H1 (cell line): ENCODE results near the gene ZDHHC3. TPM values are rescaled to one million over a fixed set of nuclear protein-coding genes. Genes with fewer than 3 reads are reported as not detected.

Experiments used
- CTCF ChIA-PET: fragments of 300-600 bp; sonication (Branson Sonifier 250); formaldehyde crosslinking; loops from one replicate; lab custom pipeline; 2021; ENCODE audit not compliant: partially characterized antibody; lab: Charles Lee
- POLR2A ChIA-PET: fragments of 300-600 bp; sonication (Branson Sonifier 250); formaldehyde crosslinking; loops from one replicate; lab custom pipeline; 2021; ENCODE audit warnings: inconsistent platforms; ENCODE audit not compliant: partially characterized antibody; lab: Charles Lee
- DNase-seq, 2 experiments: peaks; one replicate each; pipeline versions ENCODE4 v3.0.0 to v3.0.0-alpha.2; 2010 to 2022; ENCODE audit warnings: low spot score in 2 of 2, low read depth in 1 of 2, mixed read lengths in 1 of 2
- FAIRE-seq: peaks from 2 replicates; lab custom pipeline; 2011; peaks lifted over from hg19 to GRCh38; lab: Jason Lieb, UNC
- H2AFZ ChIP-seq: 2 replicates; pipeline ENCODE4 v1.8.1; 2012; ENCODE audit warnings: low read length, inconsistent platforms
- H2AK5ac ChIP-seq: 2 replicates; pipeline ENCODE4 v1.6.1; 2013; ENCODE audit warnings: low read depth, low read length
- H2BK120ac ChIP-seq: replicated peaks from 2 replicates; pipeline ENCODE3; 2013; ENCODE audit warnings: low read depth, low read length, inconsistent platforms
- H2BK12ac ChIP-seq: 2 replicates; pipeline ENCODE4 v1.6.1; 2013; ENCODE audit warnings: low read depth, low read length
- H2BK15ac ChIP-seq: 2 replicates; pipeline ENCODE4 v1.6.1; 2013; ENCODE audit warnings: low read length
- H2BK20ac ChIP-seq: 2 replicates; pipeline ENCODE4 v1.6.1; 2013; ENCODE audit warnings: low read length
- H2BK5ac ChIP-seq: 2 replicates; pipeline ENCODE4 v1.6.1; 2013; ENCODE audit warnings: low read depth, low read length
- H3K14ac ChIP-seq: 2 replicates; pipeline ENCODE4 v1.6.1; 2013; ENCODE audit warnings: inconsistent platforms; ENCODE audit not compliant: insufficient read length
- H3K18ac ChIP-seq: 2 replicates; pipeline ENCODE4 v1.6.1; 2013; ENCODE audit warnings: low read length; ENCODE audit errors: extremely low read depth
- H3K23ac ChIP-seq: 2 replicates; pipeline ENCODE4 v1.6.1; 2013; ENCODE audit warnings: inconsistent platforms; ENCODE audit not compliant: insufficient read length
- H3K23me2 ChIP-seq: 2 replicates; pipeline ENCODE4 v1.6.1; 2013; ENCODE audit warnings: low read depth, low read length
- H3K27ac ChIP-seq: 2 replicates; pipeline ENCODE4 v1.6.1; 2011; ENCODE audit warnings: low read depth, low read length, inconsistent platforms
- H3K27me3 ChIP-seq, 4 experiments: replicated peaks in 1 of 4; 1 replicate in 1 of 4; 2 replicates in 3 of 4; pipeline versions ENCODE4 v1.6.1 to v1.8.1; 2011 to 2013; ENCODE audit warnings: low read length in 3 of 4, mild to moderate bottlenecking in 3 of 4, inconsistent platforms in 2 of 4, mixed read lengths in 2 of 4, moderate library complexity in 1 of 4; ENCODE audit not compliant: control insufficient read depth in 3 of 4, insufficient read depth in 3 of 4; ENCODE audit errors: extremely low read depth in 1 of 4
- H3K36me3 ChIP-seq, 4 experiments: 2 replicates each; pipeline versions ENCODE4 v1.6.1 to v1.8.1; 2011 to 2013; ENCODE audit warnings: mild to moderate bottlenecking in 4 of 4, low read length in 3 of 4, moderate library complexity in 2 of 4, control low read depth in 1 of 4, inconsistent platforms in 1 of 4; ENCODE audit not compliant: insufficient read depth in 4 of 4, control insufficient read depth in 2 of 4
- H3K4ac ChIP-seq: replicated peaks from 2 replicates; pipeline ENCODE3; 2013; ENCODE audit warnings: low read length, low read depth, mixed read lengths, inconsistent platforms; ENCODE audit not compliant: insufficient read length
- H3K4me1 ChIP-seq, 4 experiments: replicated peaks in 1 of 4; 1 replicate in 1 of 4; 2 replicates in 3 of 4; pipeline versions ENCODE4 v1.6.1 to v1.8.1; 2011 to 2013; ENCODE audit warnings: low read length in 3 of 4, inconsistent platforms in 2 of 4, mixed read lengths in 1 of 4; ENCODE audit not compliant: insufficient read depth in 4 of 4, control insufficient read depth in 3 of 4
- H3K4me2 ChIP-seq, 2 experiments: 2 replicates each; pipeline versions ENCODE4 v1.6.1 to v1.8.1; 2011 to 2013; ENCODE audit warnings: low read depth in 2 of 2, low read length in 2 of 2, control low read depth in 1 of 2, inconsistent platforms in 1 of 2, mild to moderate bottlenecking in 1 of 2; ENCODE audit not compliant: insufficient read depth in 1 of 2
- H3K4me3 ChIP-seq, 4 experiments: fragments of 200-600, 300-600 bp in 1 of 4; sonication (generic), shearing (Covaris generic), sonication (Bioruptor Twin) in 1 of 4; 2 replicates each; pipeline versions ENCODE4 v1.5.1 to v1.8.1; 2011 to 2016; ENCODE audit warnings: low read length in 4 of 4, low read depth in 3 of 4, control low read depth in 2 of 4, inconsistent platforms in 2 of 4, mild to moderate bottlenecking in 2 of 4, mixed read lengths in 1 of 4, moderate library complexity in 1 of 4; ENCODE audit not compliant: insufficient read depth in 2 of 4; ENCODE audit errors: extremely low read depth in 1 of 4
- H3K56ac ChIP-seq: replicated peaks from 2 replicates; pipeline ENCODE3; 2013; ENCODE audit warnings: low read depth, mild to moderate bottlenecking, mixed read lengths, low read length, inconsistent platforms; ENCODE audit not compliant: insufficient read length
- H3K79me1 ChIP-seq: 2 replicates; pipeline ENCODE4 v1.6.1; 2013; ENCODE audit warnings: low read depth, low read length, control low read depth
- H3K79me2 ChIP-seq, 2 experiments: 2 replicates each; pipeline versions ENCODE4 v1.6.1 to v1.8.1; 2012 to 2013; ENCODE audit warnings: low read length in 2 of 2, mild to moderate bottlenecking in 2 of 2, inconsistent platforms in 1 of 2; ENCODE audit not compliant: insufficient read depth in 2 of 2, control insufficient read depth in 1 of 2
- H3K9ac ChIP-seq, 4 experiments: replicated peaks in 1 of 4; 1 replicate in 1 of 4; 2 replicates in 3 of 4; pipeline versions ENCODE4 v1.6.1 to v1.8.1; 2011 to 2013; ENCODE audit warnings: low read depth in 3 of 4, low read length in 3 of 4, control low read depth in 2 of 4, mild to moderate bottlenecking in 2 of 4, moderate library complexity in 2 of 4, inconsistent platforms in 1 of 4; ENCODE audit errors: extremely low read depth in 1 of 4
- H3K9me3 ChIP-seq, 2 experiments: 2 replicates each; pipeline versions ENCODE4 v1.6.1 to v1.8.1; 2012 to 2013; ENCODE audit warnings: mild to moderate bottlenecking in 2 of 2, moderate library complexity in 2 of 2, control low read depth in 1 of 2, inconsistent platforms in 1 of 2, low read depth in 1 of 2, low read length in 1 of 2, mixed read lengths in 1 of 2; ENCODE audit not compliant: insufficient read depth in 2 of 2
- H4K20me1 ChIP-seq, 2 experiments: replicated peaks in 1 of 2; 2 replicates each; pipeline versions ENCODE3 to v1.8.1; 2011 to 2013; ENCODE audit warnings: inconsistent platforms in 2 of 2, low read length in 2 of 2, mild to moderate bottlenecking in 1 of 2; ENCODE audit not compliant: insufficient read depth in 2 of 2, control insufficient read depth in 1 of 2
- H4K5ac ChIP-seq: 2 replicates; pipeline ENCODE4 v1.6.1; 2013; ENCODE audit warnings: low read length, low read depth, mixed read lengths, inconsistent platforms; ENCODE audit not compliant: insufficient read length
- H4K8ac ChIP-seq: 2 replicates; pipeline ENCODE4 v1.8.0; 2013; ENCODE audit warnings: mild to moderate bottlenecking, moderate library complexity, low read length, inconsistent platforms; ENCODE audit not compliant: insufficient read depth; ENCODE audit errors: extremely low read depth
- H4K91ac ChIP-seq: replicated peaks from 2 replicates; pipeline ENCODE3; 2013; ENCODE audit warnings: low read length, mixed read lengths, inconsistent platforms; ENCODE audit not compliant: insufficient read length
- CBX5 ChIP-seq: fragments of 300-800, 300-1000 bp; sonication (generic); IDR thresholded peaks from 2 replicates; pipeline ENCODE4 v1.7.1; 2016; ENCODE audit warnings: antibody characterized with exemption, low read length, low read depth
- EGR1 ChIP-seq: IDR thresholded peaks from 2 replicates; pipeline ENCODE4 v1.6.1; 2011; ENCODE audit warnings: low read depth, low read length, borderline replicate concordance
- GABPA ChIP-seq: IDR thresholded peaks from 2 replicates; pipeline ENCODE4 v1.6.1; 2011; ENCODE audit warnings: mild to moderate bottlenecking, low read length, moderate library complexity, borderline replicate concordance; ENCODE audit not compliant: insufficient read depth
- SIRT6 ChIP-seq: IDR thresholded peaks from one replicate; pipeline ENCODE4 v1.7.1; 2012; ENCODE audit warnings: low read length, inconsistent platforms
- SP2 ChIP-seq: IDR thresholded peaks from 2 replicates; pipeline ENCODE4 v1.6.1; 2012; ENCODE audit warnings: mild to moderate bottlenecking, low read length, inconsistent platforms
- TAF7 ChIP-seq: optimal IDR thresholded peaks from 2 replicates; pipeline ENCODE3; 2011; ENCODE audit warnings: low read depth, mild to moderate bottlenecking, inconsistent platforms, low read length, moderate library complexity, borderline replicate concordance
- ZNF274 ChIP-seq: IDR thresholded peaks from 2 replicates; pipeline ENCODE4 v1.7.0; 2012; ENCODE audit warnings: low read length, borderline replicate concordance; ENCODE audit errors: extremely low read depth
- WGBS, 2 experiments: shearing (Covaris generic) in 1 of 2; methylation state at CpG; one replicate each; pipeline versions ENCODE4 v1.1.6 to v1.1.7; 2013 to 2015; ENCODE audit warnings: low lambda C conversion rate in 2 of 2, mixed read lengths in 2 of 2, inconsistent platforms in 1 of 2, low coverage in 1 of 2, missing lambda C conversion rate in 1 of 2; ENCODE audit not compliant: insufficient replicate concordance in 2 of 2, insufficient coverage in 1 of 2, insufficient read length in 1 of 2; ENCODE audit errors: extremely low coverage in 1 of 2, missing lambda C conversion rate in 1 of 2; 5-methylcytosine and 5-hydroxymethylcytosine counted together
- polyA plus RNA-seq, 7 experiments: library from polyadenylated mRNA; depleted of rRNA in 3 of 7; stranded (reverse) in 5 of 7; unstranded in 2 of 7; fragments of >200 nt in 5 of 7; fragments of 200-250 nt in 2 of 7; gene quantifications; 1 replicate in 5 of 7; 2 replicates in 1 of 7; 4 replicates in 1 of 7; pipeline versions ENCODE4 v1.2.1 to v1.2.3, GENCODE V29; 2011 to 2013; ENCODE audit warnings: missing spikeins in 2 of 7, mixed read lengths in 2 of 7
- total RNA-seq: library from RNA; stranded (reverse); fragmentation: NEBNext Ultra II Directional; extraction: Animal tissue kit (Norgen Biotek cat#: 25700); gene quantifications from 2 replicates; pipeline ENCODE4 v1.2.1, GENCODE V29; 2021
- TF ChIP-seq, protein P1 (sequence below): IDR thresholded peaks from 2 replicates; pipeline ENCODE4 v1.6.1; 2011; ENCODE audit warnings: low read depth, mild to moderate bottlenecking, low read length; ENCODE audit not compliant: insufficient read depth
- TF ChIP-seq, protein P2 (sequence below): IDR thresholded peaks from 2 replicates; pipeline ENCODE4 v1.6.1; 2011; ENCODE audit warnings: low read length, improper control_type of control experiment

Gene ZDHHC3
- total and polyA plus RNA-seq, 2 of the 8 experiments (the other 6 are each of a cell fraction or from before 2014, with no cell fraction given) = 77.4 to 88.7 TPM

DNA sequence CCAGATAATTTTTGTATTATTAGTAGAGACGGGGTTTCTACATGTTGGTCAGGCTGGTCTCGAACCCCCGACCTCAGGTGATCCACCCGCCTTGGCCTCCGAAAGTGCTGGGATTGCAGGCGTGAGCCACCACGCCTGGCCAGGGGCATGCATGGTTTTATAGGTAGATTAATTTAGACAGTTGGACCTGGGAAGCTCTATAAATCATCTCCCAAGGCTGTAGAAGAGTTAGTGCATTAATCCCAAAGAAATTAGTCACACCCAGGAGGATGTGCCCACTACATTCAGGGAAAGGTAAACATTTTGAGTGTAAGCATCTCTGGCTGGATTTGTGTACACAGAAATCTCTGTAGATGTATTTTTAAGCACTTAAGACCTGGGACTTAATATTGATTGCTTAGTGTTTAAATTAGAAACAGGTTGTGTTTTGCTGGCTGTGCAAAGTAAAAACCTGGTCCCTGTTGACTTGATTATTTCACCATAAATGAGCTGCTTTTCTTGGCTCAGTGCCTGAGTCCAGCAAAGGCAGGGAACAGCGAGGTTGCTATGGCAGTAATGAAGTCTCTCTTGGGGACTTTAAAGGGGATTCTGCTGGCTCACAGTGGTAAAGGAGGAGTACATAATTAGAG lies 19.3 kb upstream of the ZDHHC3 start:
- no peaks in the 10 kb centered on the region; the same call in 1 of the 2 replicates for H3K23me2 ChIP-seq
- no peak overlapping the region for H2BK120ac ChIP-seq
- no peak overlapping the region for H3K23ac ChIP-seq
- H3K14ac ChIP-seq = no peak overlapping the region
- no peak overlapping the region for H4K91ac ChIP-seq
- no peak overlapping the region for H3K27ac ChIP-seq
- CTCF ChIA-PET = interaction anchor here (0.7 to 3.8 kb wide), 6 partner anchors 10 to 563 kb away, joined by 3 to 20 read pairs (median 4); no protein-coding TSS in a partner anchor
- no peak overlapping the region for H2BK15ac ChIP-seq
- no peak overlapping the region for H3K9ac ChIP-seq
- H2BK12ac ChIP-seq = no peak overlapping the region
- peaks cover 5 to 9% of the 10 kb centered on the region in 2 experiments for H4K20me1 ChIP-seq
- no peak overlapping the region for H2BK5ac ChIP-seq
- FAIRE-seq = no peak
- no peak overlapping the region for H4K5ac ChIP-seq
- H3K36me3 ChIP-seq = peaks cover 19 to 51% (median 44%) of the 10 kb centered on the region in 4 experiments
- H4K8ac ChIP-seq = no peak overlapping the region
- H2BK20ac ChIP-seq = no peak overlapping the region
- peaks cover 6% of the 10 kb centered on the region; the same call in 1 of the 2 replicates for H3K79me1 ChIP-seq
- H3K56ac ChIP-seq = no peak overlapping the region
- no peak overlapping the region for H3K4me3 ChIP-seq
- H3K79me2 ChIP-seq = peaks cover 0 to 31% of the 10 kb centered on the region in 2 experiments; a peak in 2 of 4 replicates
- POLR2A ChIA-PET = interaction anchor here (0.7 to 6.6 kb wide), 3 partner anchors 12 to 233 kb away, joined by 3 to 29 read pairs (median 11); partner anchors contain the start of genes EXOSC7 and ZDHHC3
- H2AK5ac ChIP-seq = no peak overlapping the region
- no peaks in the 10 kb centered on the region for H3K9me3 ChIP-seq
- H3K4ac ChIP-seq = no peak overlapping the region
- 92% methylated on average over 8 of the region's 8 CpGs; no CpG with 5 or more reads in 1 of the 2 experiments for WGBS, 2 experiments
- H3K4me2 ChIP-seq = no peak overlapping the region
- DNase-seq = no peak
- H3K18ac ChIP-seq = no peak overlapping the region
- no peak overlapping the region for H2AFZ ChIP-seq
- H3K4me1 ChIP-seq = peaks cover 4 to 7% (median 6%) of the 10 kb centered on the region in 4 experiments; a peak in 6 of 7 replicates
- no peaks in the 10 kb centered on the region for H3K27me3 ChIP-seq
- TF ChIP-seq, protein P1, sequence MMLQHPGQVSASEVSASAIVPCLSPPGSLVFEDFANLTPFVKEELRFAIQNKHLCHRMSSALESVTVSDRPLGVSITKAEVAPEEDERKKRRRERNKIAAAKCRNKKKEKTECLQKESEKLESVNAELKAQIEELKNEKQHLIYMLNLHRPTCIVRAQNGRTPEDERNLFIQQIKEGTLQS = no peak
- no peak for TF ChIP-seq GABPA
- no peak for TF ChIP-seq TAF7
- TF ChIP-seq, protein P2, sequence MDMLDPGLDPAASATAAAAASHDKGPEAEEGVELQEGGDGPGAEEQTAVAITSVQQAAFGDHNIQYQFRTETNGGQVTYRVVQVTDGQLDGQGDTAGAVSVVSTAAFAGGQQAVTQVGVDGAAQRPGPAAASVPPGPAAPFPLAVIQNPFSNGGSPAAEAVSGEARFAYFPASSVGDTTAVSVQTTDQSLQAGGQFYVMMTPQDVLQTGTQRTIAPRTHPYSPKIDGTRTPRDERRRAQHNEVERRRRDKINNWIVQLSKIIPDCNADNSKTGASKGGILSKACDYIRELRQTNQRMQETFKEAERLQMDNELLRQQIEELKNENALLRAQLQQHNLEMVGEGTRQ = no peak
- no peak for TF ChIP-seq ZNF274
- no peak for TF ChIP-seq SIRT6
- no peak for TF ChIP-seq EGR1
- no peak for TF ChIP-seq CBX5
- TF ChIP-seq SP2 = no peak
